GM12865 (cell line): Measurements from ENCODE around the gene VPS18.
A peak's percentile ranks its signal among the peaks of the same experiment; 100 is the strongest.

ENCODE experiments used
- DNase-seq: peaks from one replicate; pipeline ENCODE4 v3.0.0; 2010; ENCODE audit warnings: low read depth
- H3K4me3 ChIP-seq: 2 replicates; pipeline ENCODE4 v1.5.1; 2011; ENCODE audit warnings: mild to moderate bottlenecking, low read depth, low read length, control low read depth
- CTCF ChIP-seq: IDR thresholded peaks from 2 replicates; pipeline ENCODE4 v1.5.1; 2011; ENCODE audit warnings: low read length, control low read depth, low read depth, inconsistent platforms; ENCODE audit not compliant: insufficient read depth; ENCODE audit errors: missing control alignments

Gene VPS18

GRCh38 chr15:40932649-40933516 lies 38.6 kb downstream of the VPS18 start:
- H3K4me3 ChIP-seq: no peak overlapping the region
- TF ChIP-seq CTCF: no peak
- no peak for DNase-seq

GRCh38 chr15:40933517-40933902 lies 39.3 kb downstream of the VPS18 start:
- TF ChIP-seq CTCF: no peak
- DNase-seq: no peak
- no peak overlapping the region for H3K4me3 ChIP-seq

- no peak overlapping the region for H3K4me3 ChIP-seq
- DNase-seq: no peak
- no peak for TF ChIP-seq CTCF
These were observed 40.2 kb downstream of the VPS18 start for GRCh38 chr15:40934457-40934856.

GRCh38 chr15:40936234-40936708 lies 42.0 kb downstream of the VPS18 start:
- no peak for TF ChIP-seq CTCF
- no peak overlapping the region for H3K4me3 ChIP-seq
- no peak for DNase-seq

GRCh38 chr15:40936709-40937666 lies 42.7 kb downstream of the VPS18 start:
- no peak overlapping the region for H3K4me3 ChIP-seq
- peak; percentile 17 for TF ChIP-seq CTCF
- DNase-seq: peak; percentile 45

GRCh38 chr15:40937762-40938535 lies 43.7 kb downstream of the VPS18 start:
- peak; percentile 37 for DNase-seq
- no peak overlapping the region for H3K4me3 ChIP-seq
- TF ChIP-seq CTCF: peak; percentile 15
